ENCODE data around the gene COX6A1. TPM values are rescaled to one million over a fixed set of nuclear protein-coding genes. Genes with fewer than 3 reads are reported as not detected.

COX6A1 gene
- total RNA-seq, 1 experiment from 2014 or later: 464 TPM

GRCh38 chr12:120425797-120426196 is 12.1 kb upstream of the COX6A1 start (continued):
- TF ChIP-seq REST (IDR thresholded peaks at IDR 0.05; ENCODE audit: low read depth): no peak

GRCh38 chr12:120428597-120429229 is 9.2 kb upstream of the COX6A1 start:
- no peak overlapping the region for H2AFZ ChIP-seq (ENCODE audit: low read depth, low read length, poor library complexity, severe bottlenecking)
- ChIA-PET POLR2A (interaction anchor here (0.7 kb wide), 1 partner anchor 100 kb away, joined by 3 read pairs; the partner anchor contains the start of gene COQ5), CTCF (interaction anchor here (1.1 to 1.3 kb wide), 5 partner anchors 9 to 93 kb away, joined by 3 read pairs; partner anchors contain the start of gene COX6A1), RAD21 (ENCODE audit: low non-redundant PET in 1 of 2, low total read pairs in 2 of 2, uncharacterized antibody in 2 of 2, unreplicated experiment in 2 of 2) (no interaction called here)
- H3K27ac ChIP-seq (ENCODE audit: low read depth, low read length): no peak overlapping the region
- intact Hi-C loops (cut with micrococcal nuclease): loop anchor here (5.0 kb wide), 1 partner anchor 51 kb away; no protein-coding TSS in a partner anchor
- no peaks in the 10 kb centered on the region for H3K36me3 ChIP-seq (ENCODE audit: control insufficient read depth in 1 of 2, insufficient read depth in 2 of 2, low read length in 2 of 2)
- H3K9ac ChIP-seq (ENCODE audit: low read length): no peak overlapping the region
- no peaks in the 10 kb centered on the region for H4K20me1 ChIP-seq (ENCODE audit: insufficient read depth)
- peaks cover 3 to 29% of the 10 kb centered on the region in 2 experiments; a peak in 3 of 4 replicates for H3K4me1 ChIP-seq (ENCODE audit: control insufficient read depth in 1 of 2, insufficient read depth in 2 of 2, low read length in 2 of 2)
- BruUV-seq (replicated peaks): no TSS peak
- no peaks in the 10 kb centered on the region; a peak in 1 of 4 replicates for H3K9me3 ChIP-seq (ENCODE audit: control insufficient read depth in 1 of 2, insufficient read depth in 1 of 2, low read depth in 1 of 2, low read length in 2 of 2)
- no peak overlapping the region for H3K4me2 ChIP-seq (ENCODE audit: low read length)
- no peaks in the 10 kb centered on the region for H3K27me3 ChIP-seq (ENCODE audit: insufficient read depth, low read length)
- H3K4me3 ChIP-seq (replicated peaks in 1 of 2; ENCODE audit: low read depth in 1 of 2, low read length in 2 of 2): no peak overlapping the region
- DNase-seq (ENCODE audit: low read depth, low spot score) (no peak), ATAC-seq (no peak)
- no peaks in the 10 kb centered on the region for H3K9me2 ChIP-seq (ENCODE audit: insufficient read depth)
- H3K79me2 ChIP-seq (ENCODE audit: insufficient read depth, low read length): no peaks in the 10 kb centered on the region
- no peak for TF ChIP-seq TCF7L2 (IDR thresholded peaks at IDR 0.05; ENCODE audit: borderline replicate concordance, extremely low read depth, insufficient read depth, insufficient read length)
- no peak for TF ChIP-seq JUND (IDR thresholded peaks at IDR 0.05)
- TF ChIP-seq ELF1 (IDR thresholded peaks at IDR 0.05; ENCODE audit: borderline replicate concordance, low read depth): no peak
- no peak for TF ChIP-seq CTCF (IDR thresholded peaks at IDR 0.05 in 2 of 3, conservative IDR thresholded peaks at IDR 0.05 in 1 of 3; ENCODE audit: borderline replicate concordance in 1 of 3, insufficient read depth in 1 of 3, low read depth in 2 of 3, low read length in 2 of 3)
- TF ChIP-seq ZFX (IDR thresholded peaks at IDR 0.05): no peak

Data from HCT116 (cell line).